ENCODE data around the gene ALAS1. TPM values are rescaled to one million over a fixed set of nuclear protein-coding genes. Genes with fewer than 3 reads are reported as not detected.
A peak's percentile ranks its signal among the peaks of the same experiment; 100 is the strongest.

Gene ALAS1
- total RNA-seq, 2 donors from 2014 or later: 14.4 to 15.6 TPM

DNA sequence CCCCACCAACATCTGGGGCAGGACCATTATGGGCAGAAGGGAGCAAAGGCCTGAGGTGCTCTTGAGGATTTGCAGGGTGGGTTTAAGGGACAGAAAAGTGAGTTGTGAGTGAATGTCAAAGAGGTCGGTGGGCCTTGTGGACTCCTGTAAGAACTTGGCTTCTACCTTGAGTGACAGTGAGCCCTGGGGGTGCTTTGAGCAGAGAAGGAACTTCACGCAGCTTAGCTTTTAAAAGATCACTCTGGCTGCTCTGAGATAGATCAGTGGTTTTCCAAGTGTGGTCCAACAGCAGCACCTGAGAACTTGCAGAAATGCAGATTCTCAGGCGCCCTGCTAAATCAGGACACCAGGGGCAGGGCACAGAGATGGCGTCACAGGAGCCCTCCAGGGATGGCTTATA is 15.3 kb upstream of the ALAS1 start:
- Mint-ChIP-seq H3K36me3 (ENCODE audit: low read depth) (no peaks in the 10 kb centered on the region), H3K27me3 (no peaks in the 10 kb centered on the region), H3K4me1 (peaks cover 26% of the 10 kb centered on the region), H3K4me3 (peak overlapping the region; percentile 28), H3K27ac (peak overlapping the region; percentile 74)
- no peaks in the 10 kb centered on the region for H3K9me3 ChIP-seq (ENCODE audit: control insufficient read depth, low read length, poor library complexity, severe bottlenecking)
- DNase-seq: no peak
- ATAC-seq: no peak

GRCh38 chr3:52183786-52184445 is 14.0 kb upstream of the ALAS1 start:
- no peak for DNase-seq
- H3K27me3 Mint-ChIP-seq: no peaks in the 10 kb centered on the region
- peaks cover 24% of the 10 kb centered on the region for H3K4me1 Mint-ChIP-seq
- no peak overlapping the region for H3K4me3 Mint-ChIP-seq
- ATAC-seq: no peak
- H3K9me3 ChIP-seq (ENCODE audit: control insufficient read depth, low read length, poor library complexity, severe bottlenecking): no peaks in the 10 kb centered on the region
- H3K36me3 Mint-ChIP-seq (ENCODE audit: low read depth): no peaks in the 10 kb centered on the region
- H3K27ac Mint-ChIP-seq: no peak overlapping the region

DNA sequence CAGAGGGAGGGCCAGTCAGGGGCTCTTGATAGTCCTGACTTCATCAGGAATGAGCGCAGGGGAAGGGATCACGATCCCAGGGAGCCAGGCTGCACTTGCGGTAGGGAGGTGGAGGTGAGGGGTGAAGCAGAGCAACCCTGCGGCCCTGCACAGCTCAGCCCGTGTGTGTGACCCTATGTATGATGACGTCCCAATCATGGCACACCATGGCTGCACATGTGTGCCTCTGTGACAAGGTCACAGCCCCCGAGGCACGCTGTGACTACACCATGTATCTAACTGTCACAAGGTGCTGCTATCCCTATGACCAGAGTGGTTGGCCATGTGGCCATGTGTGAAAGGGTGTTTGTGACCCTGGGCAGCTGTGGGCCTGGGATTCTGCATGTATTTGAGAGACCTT is 13.3 kb upstream of the ALAS1 start:
- no peaks in the 10 kb centered on the region for H3K36me3 Mint-ChIP-seq (ENCODE audit: low read depth)
- no peak overlapping the region for H3K27ac Mint-ChIP-seq
- ATAC-seq (no peak), DNase-seq (no peak)
- H3K27me3 Mint-ChIP-seq: no peaks in the 10 kb centered on the region
- no peak overlapping the region for H3K4me3 Mint-ChIP-seq
- peaks cover 24% of the 10 kb centered on the region for H3K4me1 Mint-ChIP-seq
- no peaks in the 10 kb centered on the region for H3K9me3 ChIP-seq (ENCODE audit: control insufficient read depth, low read length, poor library complexity, severe bottlenecking)

GRCh38 chr3:52185311-52185710 is 12.6 kb upstream of the ALAS1 start:
- DNase-seq: no peak
- Mint-ChIP-seq H3K4me3 (no peak overlapping the region), H3K4me1 (peaks cover 22% of the 10 kb centered on the region), H3K27me3 (no peaks in the 10 kb centered on the region), H3K27ac (no peak overlapping the region), H3K36me3 (ENCODE audit: low read depth) (no peaks in the 10 kb centered on the region)
- H3K9me3 ChIP-seq (ENCODE audit: control insufficient read depth, low read length, poor library complexity, severe bottlenecking): no peaks in the 10 kb centered on the region
- no peak for ATAC-seq

GRCh38 chr3:52185837-52186236 is 12.1 kb upstream of the ALAS1 start:
- Mint-ChIP-seq H3K27ac (no peak overlapping the region), H3K27me3 (no peaks in the 10 kb centered on the region), H3K4me3 (no peak overlapping the region), H3K36me3 (ENCODE audit: low read depth) (no peaks in the 10 kb centered on the region), H3K4me1 (peaks cover 22% of the 10 kb centered on the region)
- no peaks in the 10 kb centered on the region for H3K9me3 ChIP-seq (ENCODE audit: control insufficient read depth, low read length, poor library complexity, severe bottlenecking)
- DNase-seq (no peak), ATAC-seq (no peak)

GRCh38 chr3:52186729-52187128 is 11.2 kb upstream of the ALAS1 start:
- peak overlapping the region; percentile 59 for H3K27ac Mint-ChIP-seq
- ATAC-seq: no peak

GRCh38 chr3:52188556-52188955 is 9.4 kb upstream of the ALAS1 start:
- H3K4me3 Mint-ChIP-seq: no peak overlapping the region
- no peaks in the 10 kb centered on the region for H3K27me3 Mint-ChIP-seq
- ATAC-seq (no peak), DNase-seq (no peak)
- no peak overlapping the region for H3K27ac Mint-ChIP-seq
- no peaks in the 10 kb centered on the region for H3K9me3 ChIP-seq (ENCODE audit: control insufficient read depth, low read length, poor library complexity, severe bottlenecking)
- H3K4me1 Mint-ChIP-seq: peaks cover 13% of the 10 kb centered on the region
- no peaks in the 10 kb centered on the region for H3K36me3 Mint-ChIP-seq (ENCODE audit: low read depth)

More at GRCh38 chr3:52186729-52187128, 11.2 kb upstream of the ALAS1 start:
- DNase-seq: no peak
- H3K9me3 ChIP-seq (ENCODE audit: control insufficient read depth, low read length, poor library complexity, severe bottlenecking): no peaks in the 10 kb centered on the region
- H3K4me1 Mint-ChIP-seq: peaks cover 21% of the 10 kb centered on the region
- no peaks in the 10 kb centered on the region for H3K36me3 Mint-ChIP-seq (ENCODE audit: low read depth)
- no peak overlapping the region for H3K4me3 Mint-ChIP-seq
- no peaks in the 10 kb centered on the region for H3K27me3 Mint-ChIP-seq

- H3K9me3 ChIP-seq (ENCODE audit: control insufficient read depth, low read length, poor library complexity, severe bottlenecking): no peaks in the 10 kb centered on the region
- Mint-ChIP-seq H3K4me3 (no peak overlapping the region), H3K36me3 (ENCODE audit: low read depth) (no peaks in the 10 kb centered on the region), H3K27ac (no peak overlapping the region), H3K4me1 (peaks cover 7% of the 10 kb centered on the region), H3K27me3 (no peaks in the 10 kb centered on the region)
- DNase-seq (no peak), ATAC-seq (no peak)
Measured at GRCh38 chr3:52190294-52191074, 7.5 kb upstream of the ALAS1 start.

GRCh38 chr3:52191663-52192062 is 6.3 kb upstream of the ALAS1 start:
- Mint-ChIP-seq H3K4me3 (no peak overlapping the region), H3K27ac (no peak overlapping the region), H3K27me3 (no peaks in the 10 kb centered on the region), H3K4me1 (peaks cover 5% of the 10 kb centered on the region), H3K36me3 (ENCODE audit: low read depth) (no peaks in the 10 kb centered on the region)
- DNase-seq (no peak), ATAC-seq (no peak)
- no peaks in the 10 kb centered on the region for H3K9me3 ChIP-seq (ENCODE audit: control insufficient read depth, low read length, poor library complexity, severe bottlenecking)

GRCh38 chr3:52193065-52193464 is 4.9 kb upstream of the ALAS1 start:
- Mint-ChIP-seq H3K4me1 (peaks cover 10% of the 10 kb centered on the region), H3K27ac (peak overlapping the region; percentile 51), H3K4me3 (no peak overlapping the region), H3K27me3 (no peaks in the 10 kb centered on the region), H3K36me3 (ENCODE audit: low read depth) (no peaks in the 10 kb centered on the region)
- no peak for ATAC-seq
- no peak for DNase-seq
- no peaks in the 10 kb centered on the region for H3K9me3 ChIP-seq (ENCODE audit: control insufficient read depth, low read length, poor library complexity, severe bottlenecking)

DNA sequence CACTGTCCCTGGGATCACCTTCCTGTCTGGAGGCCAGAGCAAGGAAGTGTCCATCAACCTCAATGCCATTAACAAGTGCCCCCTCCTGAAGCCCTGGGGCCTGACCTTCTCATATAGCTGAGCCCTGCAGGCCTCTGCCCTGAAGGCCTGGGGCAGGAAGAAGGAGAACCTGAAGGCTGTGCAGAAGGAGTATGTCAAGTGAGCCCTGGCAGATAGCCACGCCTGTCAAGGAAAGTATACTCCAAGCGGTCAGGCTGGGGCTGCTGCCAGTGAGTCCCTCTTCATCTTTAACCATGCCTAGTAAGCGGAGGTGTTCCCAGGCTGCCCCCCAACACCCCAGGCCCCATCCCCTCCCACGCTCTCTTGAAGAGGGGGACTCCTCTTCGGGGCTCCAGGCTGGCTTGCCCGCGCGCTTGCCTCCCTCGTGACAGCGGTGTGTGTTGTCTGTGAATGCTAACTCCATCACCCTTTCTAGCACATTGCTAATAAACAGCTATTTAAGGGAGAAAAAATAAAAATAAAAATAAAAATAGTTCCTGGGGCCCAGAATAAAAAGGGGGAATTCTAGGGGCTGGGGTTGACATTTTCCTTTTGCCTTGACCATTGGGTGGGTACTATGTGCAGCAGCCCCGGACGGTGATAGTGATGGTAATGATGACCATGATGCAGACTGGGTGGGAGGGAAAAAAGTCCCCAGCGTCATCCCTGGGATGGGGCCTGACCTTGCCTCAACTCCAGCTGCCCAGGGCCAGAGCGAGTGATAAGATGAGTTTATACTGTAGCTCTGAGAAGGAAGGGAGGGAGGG is 3.3 kb upstream of the ALAS1 start:
- DNase-seq: no peak
- ATAC-seq: no peak
- peaks cover 19% of the 10 kb centered on the region for H3K4me1 Mint-ChIP-seq
- no peaks in the 10 kb centered on the region for H3K36me3 Mint-ChIP-seq (ENCODE audit: low read depth)
- H3K9me3 ChIP-seq (ENCODE audit: control insufficient read depth, low read length, poor library complexity, severe bottlenecking): no peaks in the 10 kb centered on the region
- no peak overlapping the region for H3K4me3 Mint-ChIP-seq
- H3K27me3 Mint-ChIP-seq: no peaks in the 10 kb centered on the region
- H3K27ac Mint-ChIP-seq: no peak overlapping the region

DNA sequence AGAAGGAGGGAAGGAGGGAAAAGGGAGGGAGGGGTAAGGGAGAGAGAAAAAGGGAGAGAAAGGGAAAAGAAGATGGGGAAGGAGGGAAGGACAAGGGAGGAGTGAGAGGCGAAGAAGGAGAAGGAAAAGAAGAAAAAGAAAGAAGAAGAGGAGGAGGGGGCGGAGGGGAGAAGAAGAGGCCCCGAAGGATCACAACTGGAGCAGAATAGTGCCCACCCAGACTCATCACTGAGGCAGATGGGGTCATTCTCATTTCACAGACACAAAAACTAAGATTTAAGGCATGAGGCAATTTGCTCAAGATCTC is 2.7 kb upstream of the ALAS1 start:
- no peaks in the 10 kb centered on the region for H3K9me3 ChIP-seq (ENCODE audit: control insufficient read depth, low read length, poor library complexity, severe bottlenecking)
- Mint-ChIP-seq H3K27me3 (no peaks in the 10 kb centered on the region), H3K36me3 (ENCODE audit: low read depth) (peaks cover 2% of the 10 kb centered on the region), H3K4me1 (peaks cover 21% of the 10 kb centered on the region), H3K27ac (no peak overlapping the region), H3K4me3 (no peak overlapping the region)
- DNase-seq (no peak), ATAC-seq (no peak)

DNA sequence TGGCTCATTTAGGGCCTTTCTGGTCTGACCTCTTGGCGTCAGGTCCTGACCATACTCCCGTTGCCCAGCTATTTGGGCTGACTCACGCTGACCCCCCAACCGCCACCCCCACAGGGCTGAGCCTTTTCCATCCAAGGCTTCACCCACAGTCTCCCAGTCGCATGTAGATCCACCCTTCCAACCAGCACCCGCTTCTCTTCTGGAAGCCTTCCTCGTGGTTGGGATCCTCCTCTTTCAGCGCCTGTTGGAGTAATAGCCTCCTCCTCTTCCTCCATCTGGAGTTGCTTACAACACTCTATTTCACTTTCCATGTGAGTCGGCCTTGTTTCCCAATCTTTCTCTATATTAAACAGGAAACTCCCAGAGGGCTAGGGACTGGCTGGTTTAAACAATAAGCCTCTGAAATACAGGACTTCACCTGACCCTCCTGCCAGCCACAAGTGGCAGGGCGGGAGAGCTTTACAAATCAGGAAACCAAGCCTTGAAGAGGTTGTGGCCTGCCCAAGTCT is 2.1 kb upstream of the ALAS1 start:
- ATAC-seq: no peak
- Mint-ChIP-seq H3K4me3 (no peak overlapping the region), H3K36me3 (ENCODE audit: low read depth) (peaks cover 2% of the 10 kb centered on the region), H3K27ac (peak overlapping the region; percentile 84), H3K27me3 (no peaks in the 10 kb centered on the region), H3K4me1 (peaks cover 24% of the 10 kb centered on the region)
- no peak for DNase-seq
- no peaks in the 10 kb centered on the region for H3K9me3 ChIP-seq (ENCODE audit: control insufficient read depth, low read length, poor library complexity, severe bottlenecking)

Data from T-helper 17 cell (primary cell).